BJ (cell line): Measurements from ENCODE around the gene DSCAML1. TPM values are rescaled to one million over a fixed set of nuclear protein-coding genes. Genes with fewer than 3 reads are reported as not detected.

Experiments
- CTCF ChIA-PET: fragments of 350-600 bp; formaldehyde crosslinking; extraction: SDS; loops from one replicate; lab custom pipeline; 2021; ENCODE audit warnings: antibody characterized with exemption, inconsistent platforms; lab: Yijun Ruan, JAX
- POLR2A ChIA-PET: fragments of 300-600 bp; sonication (Branson Sonifier 250); formaldehyde crosslinking; extraction: SDS; loops from one replicate; lab custom pipeline; 2021; ENCODE audit warnings: antibody characterized with exemption; lab: Charles Lee
- DNase-seq: peaks from one replicate; pipeline ENCODE4 v3.0.0-alpha.2; 2011; ENCODE audit warnings: low read depth
- H3K27me3 ChIP-seq: 2 replicates; pipeline ENCODE4 v1.6.0; 2011; ENCODE audit warnings: low read length; ENCODE audit not compliant: control insufficient read depth, insufficient read depth
- H3K36me3 ChIP-seq: 2 replicates; pipeline ENCODE4 v1.5.1; 2011; ENCODE audit warnings: low read length; ENCODE audit not compliant: control insufficient read depth, insufficient read depth
- H3K4me3 ChIP-seq: 2 replicates; pipeline ENCODE4 v1.5.1; 2011; ENCODE audit warnings: low read depth, mild to moderate bottlenecking, control low read depth, low read length
- polyA plus RNA-seq: library from polyadenylated mRNA; depleted of rRNA; stranded (reverse); fragments of >200 nt; gene quantifications from 2 replicates; pipeline ENCODE4 v1.2.3, GENCODE V29; 2011
- TF ChIP-seq, protein P1 (sequence below): IDR thresholded peaks from 2 replicates; pipeline ENCODE4 v1.5.1; 2011; ENCODE audit warnings: low read depth, mild to moderate bottlenecking, control low read depth, inconsistent platforms, low read length, moderate library complexity; ENCODE audit not compliant: insufficient read depth

The DSCAML1 gene
- polyA plus RNA-seq, 1 experiment, result not detected

DNA sequence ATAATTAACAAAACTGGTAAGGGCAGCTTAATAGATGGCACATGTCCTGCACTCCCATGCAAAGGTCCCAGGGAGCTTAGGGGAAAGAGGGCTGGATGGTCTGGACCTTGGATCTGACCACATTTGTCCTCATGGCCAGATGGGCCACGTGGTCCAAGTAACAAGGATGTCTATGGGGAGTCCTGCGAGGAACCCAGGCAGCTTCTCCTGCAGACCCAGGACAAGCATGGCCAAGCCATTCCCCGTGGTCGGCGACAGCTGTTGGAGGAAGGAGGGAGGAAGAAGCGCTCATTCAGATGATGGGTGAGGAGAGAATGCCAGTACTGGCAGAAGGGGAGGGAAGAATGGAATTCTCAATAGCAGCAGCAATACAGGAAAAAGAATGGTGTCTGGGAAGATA is 109.2 kb downstream of the DSCAML1 start:
- H3K4me3 ChIP-seq, result no peak overlapping the region
- no peaks in the 10 kb centered on the region; the same call in 1 of the 2 replicates for H3K27me3 ChIP-seq
- ChIA-PET POLR2A (no interaction called here), CTCF (interaction anchor here (1.5 kb wide), 1 partner anchor 15 kb away, joined by 3 read pairs; no protein-coding TSS in a partner anchor)
- H3K36me3 ChIP-seq, result no peaks in the 10 kb centered on the region
- no peak for DNase-seq
- TF ChIP-seq, protein P1, sequence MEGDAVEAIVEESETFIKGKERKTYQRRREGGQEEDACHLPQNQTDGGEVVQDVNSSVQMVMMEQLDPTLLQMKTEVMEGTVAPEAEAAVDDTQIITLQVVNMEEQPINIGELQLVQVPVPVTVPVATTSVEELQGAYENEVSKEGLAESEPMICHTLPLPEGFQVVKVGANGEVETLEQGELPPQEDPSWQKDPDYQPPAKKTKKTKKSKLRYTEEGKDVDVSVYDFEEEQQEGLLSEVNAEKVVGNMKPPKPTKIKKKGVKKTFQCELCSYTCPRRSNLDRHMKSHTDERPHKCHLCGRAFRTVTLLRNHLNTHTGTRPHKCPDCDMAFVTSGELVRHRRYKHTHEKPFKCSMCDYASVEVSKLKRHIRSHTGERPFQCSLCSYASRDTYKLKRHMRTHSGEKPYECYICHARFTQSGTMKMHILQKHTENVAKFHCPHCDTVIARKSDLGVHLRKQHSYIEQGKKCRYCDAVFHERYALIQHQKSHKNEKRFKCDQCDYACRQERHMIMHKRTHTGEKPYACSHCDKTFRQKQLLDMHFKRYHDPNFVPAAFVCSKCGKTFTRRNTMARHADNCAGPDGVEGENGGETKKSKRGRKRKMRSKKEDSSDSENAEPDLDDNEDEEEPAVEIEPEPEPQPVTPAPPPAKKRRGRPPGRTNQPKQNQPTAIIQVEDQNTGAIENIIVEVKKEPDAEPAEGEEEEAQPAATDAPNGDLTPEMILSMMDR, result no peak

DNA sequence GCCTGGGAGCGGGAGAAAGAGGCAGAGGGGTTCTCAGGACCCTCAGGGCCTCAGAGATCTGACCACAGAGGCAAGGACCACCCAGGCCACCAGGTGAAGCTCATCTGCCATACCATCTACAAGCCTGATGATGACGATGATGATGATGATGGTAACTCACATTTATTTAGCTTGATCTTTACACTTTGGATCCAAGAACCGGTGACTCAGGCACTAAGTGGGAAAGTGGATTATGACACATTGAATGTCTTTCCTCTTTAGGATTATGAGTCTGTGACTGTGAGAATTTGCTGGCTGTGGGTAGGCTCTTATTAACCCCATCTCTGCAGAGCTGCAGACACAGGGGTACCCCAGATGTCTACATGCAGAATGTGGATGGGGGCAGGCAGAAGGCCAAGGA is 110.3 kb downstream of the DSCAML1 start:
- no peaks in the 10 kb centered on the region for H3K36me3 ChIP-seq
- ChIA-PET POLR2A (no interaction called here), CTCF (interaction anchor here (1.5 kb wide), 1 partner anchor 16 kb away, joined by 3 read pairs; no protein-coding TSS in a partner anchor)
- H3K27me3 ChIP-seq, result no peaks in the 10 kb centered on the region; the same call in 1 of the 2 replicates
- TF ChIP-seq, protein P1, result no peak
- no peak overlapping the region for H3K4me3 ChIP-seq
- DNase-seq, result no peak

GRCh38 chr11:117685566-117685965 is 111.5 kb downstream of the DSCAML1 start:
- no peak overlapping the region for H3K4me3 ChIP-seq
- TF ChIP-seq, protein P1, result no peak
- no peak for DNase-seq
- ChIA-PET CTCF (no interaction called here), POLR2A (no interaction called here)
- H3K36me3 ChIP-seq, result no peaks in the 10 kb centered on the region
- H3K27me3 ChIP-seq, result no peaks in the 10 kb centered on the region; the same call in 1 of the 2 replicates

GRCh38 chr11:117684731-117685130 is 112.3 kb downstream of the DSCAML1 start:
- Histone ChIP-seq H3K36me3 (no peaks in the 10 kb centered on the region), H3K4me3 (no peak overlapping the region), H3K27me3 (no peaks in the 10 kb centered on the region; the same call in 1 of the 2 replicates)
- ChIA-PET POLR2A (no interaction called here), CTCF (no interaction called here)
- TF ChIP-seq, protein P1, result no peak
- DNase-seq, result no peak

- no peaks in the 10 kb centered on the region for H3K27me3 ChIP-seq
- no peak for DNase-seq
- CTCF ChIA-PET, result no interaction called here
- POLR2A ChIA-PET, result no interaction called here
- H3K36me3 ChIP-seq, result no peaks in the 10 kb centered on the region
- TF ChIP-seq, protein P1, result no peak
- H3K4me3 ChIP-seq, result no peak overlapping the region
Measured at GRCh38 chr11:117684111-117684510, 112.9 kb downstream of the DSCAML1 start.
